HepG2 (cell line): ENCODE results near the gene ABHD17A. TPM values are rescaled to one million over a fixed set of nuclear protein-coding genes. Genes with fewer than 3 reads are reported as not detected.
A peak's percentile ranks its signal among the peaks of the same experiment; 100 is the strongest.

ENCODE experiments used
- DNMT1 ChIP-seq: sonication (generic); formaldehyde crosslinking; IDR thresholded peaks from 2 replicates; pipeline ENCODE4 v1.5.1; 2020; ENCODE audit warnings: mild to moderate bottlenecking, missing genetic modification reagents
- DZIP1 ChIP-seq: sonication (generic); formaldehyde crosslinking; IDR thresholded peaks from 2 replicates; pipeline ENCODE4 v1.5.0; 2020; ENCODE audit warnings: mild to moderate bottlenecking, missing genetic modification reagents
- EHMT2 ChIP-seq: fragments of 200-600 bp; sonication (generic); IDR thresholded peaks from 2 replicates; pipeline ENCODE4 v1.7.0; 2017; ENCODE audit warnings: antibody characterized with exemption, low read depth, low read length, borderline replicate concordance
- GATAD1 ChIP-seq: IDR thresholded peaks from 2 replicates; pipeline ENCODE4 v1.6.1; 2016; ENCODE audit warnings: missing genetic modification reagents, missing compliant biosample characterization
- HES4 ChIP-seq: sonication (generic); formaldehyde crosslinking; IDR thresholded peaks from 2 replicates; pipeline ENCODE4 v1.9.0; 2021; ENCODE audit warnings: mild to moderate bottlenecking, missing genetic modification reagents, borderline replicate concordance
- MXD4 ChIP-seq: IDR thresholded peaks from 2 replicates; pipeline ENCODE4 v1.6.1; 2016; ENCODE audit warnings: mild to moderate bottlenecking, missing biosample characterization, missing genetic modification reagents
- POGK ChIP-seq: sonication (generic); formaldehyde crosslinking; conservative IDR thresholded peaks from 2 replicates; pipeline ENCODE4 v1.8.0; 2022; ENCODE audit warnings: mild to moderate bottlenecking, moderate library complexity, missing genetic modification reagents
- RBM22 ChIP-seq: fragments of 200-400 bp; formaldehyde crosslinking; optimal IDR thresholded peaks from 2 replicates; pipeline ENCODE3; 2017; ENCODE audit warnings: mild to moderate bottlenecking, low read length, moderate library complexity
- SAFB2 ChIP-seq: sonication (generic); formaldehyde crosslinking; IDR thresholded peaks from 2 replicates; pipeline ENCODE4 v1.5.1; 2020; ENCODE audit warnings: missing genetic modification reagents, low read depth, mild to moderate bottlenecking, borderline replicate concordance
- SALL2 ChIP-seq: sonication (generic); formaldehyde crosslinking; IDR thresholded peaks from 2 replicates; pipeline ENCODE4 v1.8.1; 2023; ENCODE audit warnings: mild to moderate bottlenecking, missing genetic modification reagents, inconsistent platforms
- SIN3A ChIP-seq: IDR thresholded peaks from 2 replicates; pipeline ENCODE4 v1.6.1; 2011; ENCODE audit warnings: low read depth, mild to moderate bottlenecking, control low read depth, low read length, borderline replicate concordance
- TERF1 ChIP-seq: sonication (generic); formaldehyde crosslinking; IDR thresholded peaks from 2 replicates; pipeline ENCODE4 v1.8.0; 2022; ENCODE audit warnings: mild to moderate bottlenecking, missing genetic modification reagents, moderate library complexity
- YEATS4 ChIP-seq: sonication (generic); formaldehyde crosslinking; IDR thresholded peaks from 2 replicates; pipeline ENCODE4 v1.4.0; 2020; ENCODE audit warnings: missing genetic modification reagents, borderline replicate concordance
- ZBTB38 ChIP-seq: sonication (generic); formaldehyde crosslinking; IDR thresholded peaks from 2 replicates; pipeline ENCODE4 v1.5.1; 2020; ENCODE audit warnings: mild to moderate bottlenecking, missing genetic modification reagents
- ZC3H4 ChIP-seq: sonication (generic); formaldehyde crosslinking; IDR thresholded peaks from 2 replicates; pipeline ENCODE4 v1.4.0; 2020; ENCODE audit warnings: missing genetic modification reagents, borderline replicate concordance
- ZNF205 ChIP-seq: IDR thresholded peaks from 2 replicates; pipeline ENCODE4 v1.6.1; 2018; ENCODE audit warnings: missing biosample characterization, missing genetic modification reagents
- ZNF546 ChIP-seq: sonication (generic); formaldehyde crosslinking; conservative IDR thresholded peaks from 2 replicates; pipeline ENCODE4 v1.8.1; 2023; ENCODE audit warnings: mild to moderate bottlenecking, missing genetic modification reagents
- ZNF788 ChIP-seq: sonication (generic); formaldehyde crosslinking; IDR thresholded peaks from 2 replicates; pipeline ENCODE4 v1.5.0; 2020; ENCODE audit warnings: mild to moderate bottlenecking, missing genetic modification reagents, borderline replicate concordance
- polyA plus RNA-seq, 8 experiments: library from polyadenylated mRNA; depleted of rRNA in 3 of 8; stranded (reverse) in 7 of 8; unstranded in 1 of 8; fragments of >200 nt; fragmentation: Illumina TruSeq in 4 of 8; extraction: Trizol in 4 of 8; gene quantifications; 2 replicates each; pipeline versions ENCODE4 v1.2.1 to v1.2.3, GENCODE V29; 2011 to 2016; ENCODE audit warnings: low read depth in 4 of 8, missing spikeins in 1 of 8, mixed read lengths in 1 of 8; ENCODE audit not compliant: insufficient read depth in 1 of 8
- total RNA-seq, 5 experiments: library from RNA; depleted of rRNA; stranded (reverse); fragments of >200 nt; fragmentation: Illumina TruSeq; extraction: Trizol; gene quantifications; 2 replicates each; pipeline ENCODE4 v1.2.3, GENCODE V29; 2016; ENCODE audit warnings: low read depth in 1 of 5
- TF ChIP-seq, protein P1 (sequence below): sonication (generic); formaldehyde crosslinking; IDR thresholded peaks from 2 replicates; pipeline ENCODE4 v1.5.0; 2020; ENCODE audit warnings: mild to moderate bottlenecking, missing genetic modification reagents, borderline replicate concordance

The ABHD17A gene
- total and polyA plus RNA-seq, 2 of the 13 experiments (the other 11 are each of a cell fraction or from before 2014, with no cell fraction given), result 27.7 to 40.8 TPM

- TF ChIP-seq, protein P1, sequence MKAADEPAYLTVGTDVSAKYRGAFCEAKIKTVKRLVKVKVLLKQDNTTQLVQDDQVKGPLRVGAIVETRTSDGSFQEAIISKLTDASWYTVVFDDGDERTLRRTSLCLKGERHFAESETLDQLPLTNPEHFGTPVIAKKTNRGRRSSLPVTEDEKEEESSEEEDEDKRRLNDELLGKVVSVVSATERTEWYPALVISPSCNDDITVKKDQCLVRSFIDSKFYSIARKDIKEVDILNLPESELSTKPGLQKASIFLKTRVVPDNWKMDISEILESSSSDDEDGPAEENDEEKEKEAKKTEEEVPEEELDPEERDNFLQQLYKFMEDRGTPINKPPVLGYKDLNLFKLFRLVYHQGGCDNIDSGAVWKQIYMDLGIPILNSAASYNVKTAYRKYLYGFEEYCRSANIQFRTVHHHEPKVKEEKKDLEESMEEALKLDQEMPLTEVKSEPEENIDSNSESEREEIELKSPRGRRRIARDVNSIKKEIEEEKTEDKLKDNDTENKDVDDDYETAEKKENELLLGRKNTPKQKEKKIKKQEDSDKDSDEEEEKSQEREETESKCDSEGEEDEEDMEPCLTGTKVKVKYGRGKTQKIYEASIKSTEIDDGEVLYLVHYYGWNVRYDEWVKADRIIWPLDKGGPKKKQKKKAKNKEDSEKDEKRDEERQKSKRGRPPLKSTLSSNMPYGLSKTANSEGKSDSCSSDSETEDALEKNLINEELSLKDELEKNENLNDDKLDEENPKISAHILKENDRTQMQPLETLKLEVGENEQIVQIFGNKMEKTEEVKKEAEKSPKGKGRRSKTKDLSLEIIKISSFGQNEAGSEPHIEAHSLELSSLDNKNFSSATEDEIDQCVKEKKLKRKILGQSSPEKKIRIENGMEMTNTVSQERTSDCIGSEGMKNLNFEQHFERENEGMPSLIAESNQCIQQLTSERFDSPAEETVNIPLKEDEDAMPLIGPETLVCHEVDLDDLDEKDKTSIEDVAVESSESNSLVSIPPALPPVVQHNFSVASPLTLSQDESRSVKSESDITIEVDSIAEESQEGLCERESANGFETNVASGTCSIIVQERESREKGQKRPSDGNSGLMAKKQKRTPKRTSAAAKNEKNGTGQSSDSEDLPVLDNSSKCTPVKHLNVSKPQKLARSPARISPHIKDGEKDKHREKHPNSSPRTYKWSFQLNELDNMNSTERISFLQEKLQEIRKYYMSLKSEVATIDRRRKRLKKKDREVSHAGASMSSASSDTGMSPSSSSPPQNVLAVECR (CRISPR knock-in tag), result no peak
- TF ChIP-seq MXD4 (CRISPR knock-in tag) (no peak), ZNF788 (peak; percentile 62; the same call in 1 of the 2 replicates), GATAD1 (no peak), DNMT1 (CRISPR knock-in tag) (no peak), RBM22 (no peak), SALL2 (CRISPR knock-in tag) (no peak), EHMT2 (no peak), SAFB2 (CRISPR knock-in tag) (no peak), POGK (CRISPR knock-in tag) (peak; percentile 92; the same call in 1 of the 2 replicates), YEATS4 (CRISPR knock-in tag) (no peak), ZNF205 (CRISPR knock-in tag) (no peak), ZBTB38 (CRISPR knock-in tag) (0 out of 2 replicates have a peak, but pooled peaks have one; percentile 70), ZNF546 (CRISPR knock-in tag) (no peak), ZC3H4 (CRISPR knock-in tag) (0 out of 2 replicates have a peak, but pooled peaks have one; percentile 3), DZIP1 (CRISPR knock-in tag) (no peak), SIN3A (no peak), TERF1 (CRISPR knock-in tag) (no peak), HES4 (CRISPR knock-in tag) (no peak)
These were observed 19.9 kb downstream of the ABHD17A start (continued) for GRCh38 chr19:1865172-1866010.
